BJ (cell line): ENCODE results near the gene ANKRD65. TPM values are rescaled to one million over a fixed set of nuclear protein-coding genes. Genes with fewer than 3 reads are reported as not detected.
"Not testable (repeated sequence)": the region's sequence is repeated elsewhere in the genome, so short reads cannot be mapped to it uniquely, and the experiment has no call there.

Source experiments
- CTCF ChIA-PET: fragments of 350-600 bp; formaldehyde crosslinking; extraction: SDS; loops from one replicate; lab custom pipeline; 2021; ENCODE audit warnings: antibody characterized with exemption, inconsistent platforms; lab: Yijun Ruan, JAX
- POLR2A ChIA-PET: fragments of 300-600 bp; sonication (Branson Sonifier 250); formaldehyde crosslinking; extraction: SDS; loops from one replicate; lab custom pipeline; 2021; ENCODE audit warnings: antibody characterized with exemption; lab: Charles Lee
- DNase-seq: peaks from one replicate; pipeline ENCODE4 v3.0.0-alpha.2; 2011; ENCODE audit warnings: low read depth
- H3K27me3 ChIP-seq: 2 replicates; pipeline ENCODE4 v1.6.0; 2011; ENCODE audit warnings: low read length; ENCODE audit not compliant: control insufficient read depth, insufficient read depth
- H3K36me3 ChIP-seq: 2 replicates; pipeline ENCODE4 v1.5.1; 2011; ENCODE audit warnings: low read length; ENCODE audit not compliant: control insufficient read depth, insufficient read depth
- H3K4me3 ChIP-seq: 2 replicates; pipeline ENCODE4 v1.5.1; 2011; ENCODE audit warnings: low read depth, mild to moderate bottlenecking, control low read depth, low read length
- CTCF ChIP-seq: IDR thresholded peaks from 2 replicates; pipeline ENCODE4 v1.5.1; 2011; ENCODE audit warnings: low read depth, mild to moderate bottlenecking, control low read depth, inconsistent platforms, low read length, moderate library complexity; ENCODE audit not compliant: insufficient read depth
- polyA plus RNA-seq: library from polyadenylated mRNA; depleted of rRNA; stranded (reverse); fragments of >200 nt; gene quantifications from 2 replicates; pipeline ENCODE4 v1.2.3, GENCODE V29; 2011

The ANKRD65 gene
- polyA plus RNA-seq, 1 experiment: 0.43 TPM

- ChIA-PET CTCF (no interaction called here), POLR2A (no interaction called here)
- H3K4me3 ChIP-seq: no peak overlapping the region
- no peak for DNase-seq
- H3K36me3 ChIP-seq: no peaks in the 10 kb centered on the region
- no peaks in the 10 kb centered on the region for H3K27me3 ChIP-seq
- TF ChIP-seq CTCF: no peak
Observed at GRCh38 chr1:1460540-1461130, 39.6 kb upstream of the ANKRD65 start.

GRCh38 chr1:1459711-1460110 lies 38.6 kb upstream of the ANKRD65 start:
- H3K4me3 ChIP-seq, H3K36me3 ChIP-seq, H3K27me3 ChIP-seq, CTCF ChIA-PET, POLR2A ChIA-PET, DNase-seq: not testable (repeated sequence)

- H3K27me3 ChIP-seq, DNase-seq, CTCF ChIA-PET, POLR2A ChIA-PET, H3K4me3 ChIP-seq, H3K36me3 ChIP-seq: not testable (repeated sequence)
Observed at GRCh38 chr1:1459156-1459555, 38.1 kb upstream of the ANKRD65 start.

- DNase-seq, CTCF ChIA-PET, H3K4me3 ChIP-seq, H3K36me3 ChIP-seq, POLR2A ChIA-PET, H3K27me3 ChIP-seq: not testable (repeated sequence)
Observed at GRCh38 chr1:1456683-1457255, 35.7 kb upstream of the ANKRD65 start.

GRCh38 chr1:1455934-1456333 lies 34.9 kb upstream of the ANKRD65 start:
- CTCF ChIA-PET, DNase-seq, H3K27me3 ChIP-seq, H3K36me3 ChIP-seq, H3K4me3 ChIP-seq, POLR2A ChIA-PET: not testable (repeated sequence)

- CTCF ChIA-PET: no interaction called here
- Histone ChIP-seq H3K36me3 (no peaks in the 10 kb centered on the region), H3K27me3 (no peaks in the 10 kb centered on the region; the same call in 1 of the 2 replicates), H3K4me3 (no peak overlapping the region)
- TF ChIP-seq CTCF: no peak
- no peak for DNase-seq
- POLR2A ChIA-PET: no interaction called here
Observed at GRCh38 chr1:1455366-1455884, 34.3 kb upstream of the ANKRD65 start.

GRCh38 chr1:1454286-1455056 lies 33.4 kb upstream of the ANKRD65 start:
- H3K27me3 ChIP-seq: not testable (repeated sequence)
- CTCF ChIA-PET: interaction anchor here (5.1 kb wide), 1 partner anchor 13 kb away, joined by 25 read pairs; no protein-coding TSS in a partner anchor

More at GRCh38 chr1:1454286-1455056, 33.4 kb upstream of the ANKRD65 start:
- H3K4me3 ChIP-seq, H3K36me3 ChIP-seq, DNase-seq, POLR2A ChIA-PET: not testable (repeated sequence)
